HG03571 (cell line): ENCODE results near the gene ODAD3.

ENCODE experiments used
- ATAC-seq: cut with Tn5 transposase; IDR thresholded peaks from one replicate; pipeline ENCODE4 v1.9.1; 2021; ENCODE audit not compliant: unreplicated experiment

The ODAD3 gene

GRCh38 chr19:11378319-11379189, 56.4 kb downstream of the ODAD3 start:
- no peak for ATAC-seq

DNA sequence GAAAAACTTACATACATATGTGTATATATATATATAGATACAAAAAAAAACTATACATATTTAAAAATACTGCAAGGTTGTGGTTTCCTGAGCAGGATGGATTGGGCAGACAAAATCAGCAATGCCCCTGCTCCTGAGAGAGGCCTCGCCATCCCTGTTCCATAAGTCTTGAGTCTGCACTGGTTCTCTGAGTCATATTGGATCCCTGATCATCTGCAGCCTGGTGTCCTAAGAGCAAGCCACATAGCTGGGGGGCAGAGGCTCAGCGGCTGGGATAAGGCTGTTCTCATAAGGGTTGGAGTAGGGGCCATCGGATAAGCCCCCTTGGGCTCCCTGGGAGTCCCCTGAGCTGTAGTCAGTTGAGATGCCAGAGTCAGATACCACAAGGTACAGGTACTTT, 57.2 kb downstream of the ODAD3 start:
- ATAC-seq, result no peak

GRCh38 chr19:11377237-11377636, 57.7 kb downstream of the ODAD3 start:
- no peak for ATAC-seq

GRCh38 chr19:11375143-11375948, 59.6 kb downstream of the ODAD3 start:
- no peak for ATAC-seq

DNA sequence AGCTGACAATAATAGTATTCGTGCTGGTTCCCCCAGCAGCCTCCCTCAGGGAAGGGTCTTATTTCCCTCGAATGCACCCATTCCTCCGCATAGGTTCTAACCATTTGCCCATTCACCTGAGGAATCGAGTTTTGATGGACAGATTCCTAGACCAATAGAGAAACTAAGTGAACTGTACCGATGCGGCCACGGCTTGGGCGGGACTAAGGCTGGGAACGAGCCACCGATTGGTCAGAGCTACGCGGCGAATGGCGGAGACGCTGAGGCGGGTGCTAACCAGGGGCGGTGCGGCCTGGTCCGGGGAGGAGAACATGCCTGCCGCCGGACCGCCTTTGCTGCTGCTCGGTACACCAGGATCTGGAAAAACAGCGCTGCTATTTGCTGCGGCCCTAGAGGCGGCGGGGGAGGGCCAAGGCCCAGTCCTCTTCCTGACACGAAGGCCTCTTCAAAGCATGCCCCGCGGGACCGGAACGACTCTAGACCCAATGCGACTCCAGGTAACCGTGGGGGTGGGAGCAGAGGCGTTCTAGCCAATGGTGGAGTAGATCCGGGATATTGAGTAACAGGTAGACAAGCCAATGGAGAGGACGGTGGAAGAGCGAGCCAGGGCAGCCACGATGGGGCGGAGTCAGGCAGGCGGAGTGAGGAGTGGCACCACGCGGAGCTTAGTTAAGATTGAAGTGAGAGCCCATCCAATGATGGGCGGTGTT, 60.3 kb downstream of the ODAD3 start, which contains the start of gene SWSAP1:
Gene SWSAP1, plus strand, starts transcription at position 234 of the 710 bp plus-strand sequence. Its CDS starts 15 bp downstream, at position 249.
- peak; percentile 83 for ATAC-seq

GRCh38 chr19:11373885-11374432, 61.0 kb downstream of the ODAD3 start:
- ATAC-seq, result no peak

DNA sequence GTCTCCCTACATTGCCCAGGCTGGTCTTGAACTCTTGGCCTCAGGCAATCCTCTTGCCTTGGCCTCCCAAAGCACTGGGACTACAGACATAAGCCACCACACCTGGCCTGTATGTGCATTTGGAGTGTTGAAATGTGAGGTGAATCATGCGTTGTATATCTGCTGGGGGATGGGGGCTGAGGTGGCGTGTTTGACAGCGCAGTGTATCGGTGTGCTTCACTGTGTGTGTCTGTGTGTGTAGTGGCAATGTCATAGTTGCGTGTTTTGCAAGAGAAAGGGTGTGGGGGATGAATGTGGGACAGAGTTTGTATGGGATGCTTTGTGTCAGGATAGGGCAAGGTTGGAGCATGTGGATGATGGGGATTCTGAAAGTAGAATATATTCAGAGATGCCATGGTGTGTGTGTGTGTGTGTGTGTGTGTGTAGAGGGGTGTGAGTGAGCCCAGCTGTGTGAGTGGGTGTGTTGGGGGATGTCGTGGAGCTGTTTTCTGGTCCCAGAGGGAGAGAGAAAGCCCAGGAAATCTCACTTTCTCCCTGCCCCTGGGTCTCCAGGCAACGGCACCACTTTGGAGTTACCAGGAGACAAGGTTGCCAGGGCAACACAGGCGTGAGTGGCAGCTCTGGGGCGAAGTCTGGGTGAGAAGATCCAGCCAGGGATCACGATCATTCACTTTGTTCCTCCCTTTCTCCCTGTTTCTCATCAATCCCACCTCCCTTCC, 61.6 kb downstream of the ODAD3 start:
- ATAC-seq, result no peak

DNA sequence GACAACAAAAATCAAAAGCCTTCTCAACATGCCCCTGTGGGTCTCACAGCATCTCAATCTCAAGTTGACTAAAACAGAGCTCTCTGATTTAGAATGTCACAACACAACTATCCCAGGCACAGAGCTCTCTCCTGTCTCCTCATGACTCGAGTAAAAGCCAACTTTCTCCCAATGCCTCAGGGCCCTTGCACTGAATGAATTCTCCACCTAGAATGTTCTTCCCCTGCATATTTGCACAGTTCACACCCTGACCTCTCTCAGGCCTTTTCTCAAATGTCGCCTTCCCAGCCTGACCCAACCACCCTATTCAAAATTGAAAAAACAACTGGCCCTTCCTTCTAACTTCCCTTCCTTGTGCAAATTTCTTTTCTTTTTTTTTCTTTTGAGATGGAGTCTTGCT, 64.2 kb downstream of the ODAD3 start:
- ATAC-seq, result no peak
